ENCODE results near the gene SMARCC2. TPM values are rescaled to one million over a fixed set of nuclear protein-coding genes. Genes with fewer than 3 reads are reported as not detected.
A peak's percentile ranks its signal among the peaks of the same experiment; 100 is the strongest.

Gene SMARCC2
- total RNA-seq, 4 donors from 2014 or later: 63.8 to 231 (median 135) TPM

DNA sequence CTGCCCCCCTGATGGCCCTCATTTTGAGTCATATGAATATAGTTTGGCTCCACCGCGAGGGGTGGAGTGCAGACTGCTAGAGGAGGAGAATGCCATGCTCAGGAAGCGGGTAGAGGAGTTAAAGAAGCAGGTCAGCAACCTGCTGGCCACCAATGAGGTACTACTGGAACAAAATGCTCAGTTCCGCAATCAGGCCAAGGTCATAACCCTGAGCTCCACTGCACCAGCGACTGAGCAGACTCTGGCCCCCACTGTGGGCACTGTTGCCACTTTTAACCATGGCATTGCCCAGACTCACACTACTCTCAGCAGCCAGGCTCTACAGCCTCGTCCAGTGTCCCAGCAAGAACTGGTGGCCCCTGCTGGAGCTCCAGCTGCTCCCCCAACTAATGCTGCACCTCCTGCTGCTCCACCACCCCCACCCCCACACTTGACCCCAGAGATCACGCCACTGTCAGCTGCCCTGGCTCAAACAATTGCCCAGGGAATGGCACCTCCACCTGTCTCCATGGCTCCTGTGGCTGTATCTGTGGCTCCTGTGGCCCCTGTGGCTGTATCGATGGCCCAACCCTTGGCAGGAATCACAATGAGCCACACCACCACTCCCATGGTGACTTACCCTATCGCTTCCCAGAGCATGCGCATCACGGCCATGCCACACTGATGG lies 67.9 kb downstream of the SMARCC2 start:
- TF ChIP-seq POLR2AphosphoS5 (IDR thresholded peaks at IDR 0.05) (no peak), POLR2A (IDR thresholded peaks at IDR 0.05) (no peak), EP300 (IDR thresholded peaks at IDR 0.05; ENCODE audit: low read depth) (no peak)
- TF ChIP-seq, protein P1, sequence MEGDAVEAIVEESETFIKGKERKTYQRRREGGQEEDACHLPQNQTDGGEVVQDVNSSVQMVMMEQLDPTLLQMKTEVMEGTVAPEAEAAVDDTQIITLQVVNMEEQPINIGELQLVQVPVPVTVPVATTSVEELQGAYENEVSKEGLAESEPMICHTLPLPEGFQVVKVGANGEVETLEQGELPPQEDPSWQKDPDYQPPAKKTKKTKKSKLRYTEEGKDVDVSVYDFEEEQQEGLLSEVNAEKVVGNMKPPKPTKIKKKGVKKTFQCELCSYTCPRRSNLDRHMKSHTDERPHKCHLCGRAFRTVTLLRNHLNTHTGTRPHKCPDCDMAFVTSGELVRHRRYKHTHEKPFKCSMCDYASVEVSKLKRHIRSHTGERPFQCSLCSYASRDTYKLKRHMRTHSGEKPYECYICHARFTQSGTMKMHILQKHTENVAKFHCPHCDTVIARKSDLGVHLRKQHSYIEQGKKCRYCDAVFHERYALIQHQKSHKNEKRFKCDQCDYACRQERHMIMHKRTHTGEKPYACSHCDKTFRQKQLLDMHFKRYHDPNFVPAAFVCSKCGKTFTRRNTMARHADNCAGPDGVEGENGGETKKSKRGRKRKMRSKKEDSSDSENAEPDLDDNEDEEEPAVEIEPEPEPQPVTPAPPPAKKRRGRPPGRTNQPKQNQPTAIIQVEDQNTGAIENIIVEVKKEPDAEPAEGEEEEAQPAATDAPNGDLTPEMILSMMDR (IDR thresholded peaks at IDR 0.05): no peak

DNA sequence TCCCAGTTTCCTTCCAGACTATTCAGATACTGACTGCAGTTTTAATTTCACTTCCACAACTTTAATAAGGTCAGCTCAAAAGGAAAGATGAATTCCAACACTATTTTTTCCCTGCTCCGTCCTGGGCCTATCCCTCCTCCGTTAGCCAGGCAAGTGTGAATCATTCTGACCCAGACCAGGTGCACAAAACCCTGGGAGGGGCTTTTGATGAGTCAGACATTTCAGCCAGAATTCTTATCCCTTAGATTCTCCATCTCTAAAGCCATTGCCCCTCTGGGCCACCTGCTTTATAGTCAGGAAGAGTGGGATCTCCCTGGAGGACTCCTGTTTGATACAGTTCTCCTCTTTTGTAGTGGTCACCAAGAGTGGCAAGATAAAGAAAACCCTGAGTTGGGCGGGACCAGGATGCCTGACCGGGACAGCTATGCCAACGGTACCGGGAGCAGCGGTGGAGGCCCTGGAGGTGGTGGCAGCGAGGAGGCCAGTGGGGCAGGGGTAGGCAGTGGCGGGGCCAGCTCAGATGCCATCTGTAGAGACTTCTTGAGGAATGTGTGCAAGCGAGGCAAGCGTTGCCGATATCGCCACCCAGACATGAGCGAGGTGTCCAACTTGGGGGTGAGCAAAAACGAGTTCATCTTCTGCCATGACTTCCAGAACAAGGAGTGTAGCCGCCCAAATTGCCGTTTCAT lies 69.0 kb downstream of the SMARCC2 start:
- no peak overlapping the region for H3K4me3 ChIP-seq
- H3K4me1 ChIP-seq: peaks cover 8 to 33% (median 19%) of the 10 kb centered on the region in 4 donors
- no peaks in the 10 kb centered on the region for H3K36me3 ChIP-seq
- H3K9me3 ChIP-seq: no peaks in the 10 kb centered on the region
- DNase-seq: no peak
- 55 to 94% methylated on average over 2 to 17 of the region's 17 CpGs for WGBS, 2 donors (ENCODE audit: low coverage in 1 of 2)
- H3K27ac ChIP-seq: peak overlapping the region; percentile 91 to 99 (median 96)
- in situ Hi-C loops (cut with MboI; ENCODE audit: low pct_ligation_motif_present in 1 of 4, low pct_unique_long_range_greater_than_20kb in 1 of 4, low sequenced_read_pairs in 3 of 4) (loop anchor here in 1 of 4 donors (10.0 kb wide), 1 partner anchor 64 kb away; the partner anchor contains the start of gene SMARCC2), intact Hi-C loops (cut with DNase I; ENCODE audit: low total_unique reads) (no loop called here)
- TF ChIP-seq, protein P1 (IDR thresholded peaks at IDR 0.05): no peak
- no peak for TF ChIP-seq POLR2AphosphoS5 (IDR thresholded peaks at IDR 0.05)
- no peak for TF ChIP-seq POLR2A (IDR thresholded peaks at IDR 0.05)
- TF ChIP-seq EP300 (IDR thresholded peaks at IDR 0.05; ENCODE audit: low read depth): no peak
- H3K27me3 ChIP-seq: no peaks in the 10 kb centered on the region

More for the DNA sequence above, 67.9 kb downstream of the SMARCC2 start:
- DNase-seq: no peak
- Histone ChIP-seq H3K27ac (no peak overlapping the region), H3K4me1 (peaks cover 12 to 40% (median 23%) of the 10 kb centered on the region in 4 donors), H3K36me3 (no peaks in the 10 kb centered on the region), H3K4me3 (no peak overlapping the region), H3K9me3 (no peaks in the 10 kb centered on the region), H3K27me3 (no peaks in the 10 kb centered on the region)
- intact Hi-C loops (cut with DNase I; ENCODE audit: low total_unique reads): no loop called here
- 88% methylated on average over 11 of the region's 11 CpGs; no CpG with 5 or more reads in 1 of the 2 donors for WGBS, 2 donors (ENCODE audit: low coverage in 1 of 2)
- in situ Hi-C loops (cut with MboI; ENCODE audit: low pct_ligation_motif_present in 1 of 4, low pct_unique_long_range_greater_than_20kb in 1 of 4, low sequenced_read_pairs in 3 of 4): loop anchor here in 1 of 4 donors (10.0 kb wide), 1 partner anchor 63 kb away; the partner anchor contains the start of gene SMARCC2

DNA sequence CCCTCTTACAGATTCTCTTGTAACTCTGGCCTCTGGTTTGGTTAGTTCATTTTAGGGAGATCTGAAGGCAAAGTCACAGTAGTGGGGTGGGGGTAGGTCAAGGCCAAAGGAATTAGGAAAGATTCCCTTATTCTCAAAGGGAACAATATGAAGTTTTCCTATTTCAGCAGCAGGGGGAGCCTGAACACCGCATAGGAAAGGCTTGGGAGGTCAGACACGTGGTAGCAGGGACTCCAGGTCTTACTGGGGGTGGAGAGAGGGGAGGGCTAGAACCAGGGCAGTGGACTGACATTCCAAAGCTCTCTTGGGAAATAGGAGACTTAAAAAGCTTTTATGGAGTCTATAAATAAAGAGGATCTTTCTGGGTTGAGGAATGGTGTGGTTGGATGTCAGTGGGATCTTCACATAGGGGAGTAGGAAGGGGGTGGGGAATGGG lies 69.9 kb downstream of the SMARCC2 start:
- Histone ChIP-seq H3K4me3 (peak overlapping the region in 2 of 4 donors; percentile 54 to 75), H3K27ac (peak overlapping the region; percentile 91 to 99 (median 96)), H3K9me3 (no peaks in the 10 kb centered on the region), H3K36me3 (no peaks in the 10 kb centered on the region), H3K27me3 (no peaks in the 10 kb centered on the region), H3K4me1 (peaks cover 8 to 29% (median 20%) of the 10 kb centered on the region in 4 donors)
- intact Hi-C loops (cut with DNase I; ENCODE audit: low total_unique reads): loop anchor here (2.0 kb wide), 1 partner anchor 69 kb away; the partner anchor contains the start of gene SMARCC2
- TF ChIP-seq POLR2AphosphoS5 (IDR thresholded peaks at IDR 0.05) (peak; percentile 22 to 29 (median 29)), EP300 (IDR thresholded peaks at IDR 0.05; ENCODE audit: low read depth) (no peak), POLR2A (IDR thresholded peaks at IDR 0.05) (no peak)
- TF ChIP-seq, protein P1 (IDR thresholded peaks at IDR 0.05): peak; percentile 67 to 97 (median 80)
- in situ Hi-C loops (cut with MboI; ENCODE audit: low pct_ligation_motif_present in 1 of 4, low pct_unique_long_range_greater_than_20kb in 1 of 4, low sequenced_read_pairs in 3 of 4): loop anchor here in 2 of 4 donors (10.0 kb wide), 2 partner anchors 75 to 395 kb away; partner anchors contain the start of genes CD63 (in 1 of the 2), RDH5 (in 1 of the 2) and RPS26 (in 1 of the 2)
- DNase-seq: peak; percentile 78
- 0% methylated on average over 2 of the region's 2 CpGs for WGBS, 2 donors (ENCODE audit: low coverage in 1 of 2)
